ENCODE results near the gene SNX33.
"Not testable (repeated sequence)": the region's sequence is repeated elsewhere in the genome, so short reads cannot be mapped to it uniquely, and the experiment has no call there.

Gene SNX33

DNA sequence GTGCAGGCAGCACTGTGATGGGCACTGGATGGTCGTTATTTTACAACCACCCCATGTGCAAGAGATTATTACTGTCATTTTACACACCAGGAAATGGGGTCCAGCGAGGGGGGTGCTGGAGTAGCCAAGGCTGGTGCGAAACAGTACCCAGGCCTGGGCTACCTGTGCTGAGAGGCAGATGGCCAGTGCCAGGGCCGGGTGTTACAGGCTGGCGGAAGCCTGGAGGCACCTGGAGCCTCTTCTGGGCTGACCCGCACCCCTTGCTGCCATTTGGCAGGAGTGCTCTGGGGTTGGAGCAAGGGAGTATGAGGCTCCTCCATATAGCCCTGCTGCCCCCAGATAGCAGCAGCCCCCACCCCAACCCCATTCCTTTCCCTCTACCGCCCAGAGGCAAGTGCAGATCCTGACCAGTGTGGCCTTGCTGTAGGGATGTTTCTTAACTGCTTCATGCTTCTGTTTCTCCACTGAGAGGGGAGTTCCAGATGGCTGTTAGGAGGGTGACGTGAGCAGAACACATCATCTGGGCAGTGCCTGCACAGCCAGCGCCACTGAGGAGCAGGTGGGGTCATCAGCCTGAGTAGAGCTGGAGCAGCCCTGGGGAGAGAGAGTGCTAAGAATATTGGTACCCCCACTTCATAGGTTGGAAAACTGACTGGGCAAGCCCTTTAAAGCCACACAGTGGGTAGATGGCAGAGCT lies 15.3 kb downstream of the SNX33 start:
- no peak for DNase-seq

DNA sequence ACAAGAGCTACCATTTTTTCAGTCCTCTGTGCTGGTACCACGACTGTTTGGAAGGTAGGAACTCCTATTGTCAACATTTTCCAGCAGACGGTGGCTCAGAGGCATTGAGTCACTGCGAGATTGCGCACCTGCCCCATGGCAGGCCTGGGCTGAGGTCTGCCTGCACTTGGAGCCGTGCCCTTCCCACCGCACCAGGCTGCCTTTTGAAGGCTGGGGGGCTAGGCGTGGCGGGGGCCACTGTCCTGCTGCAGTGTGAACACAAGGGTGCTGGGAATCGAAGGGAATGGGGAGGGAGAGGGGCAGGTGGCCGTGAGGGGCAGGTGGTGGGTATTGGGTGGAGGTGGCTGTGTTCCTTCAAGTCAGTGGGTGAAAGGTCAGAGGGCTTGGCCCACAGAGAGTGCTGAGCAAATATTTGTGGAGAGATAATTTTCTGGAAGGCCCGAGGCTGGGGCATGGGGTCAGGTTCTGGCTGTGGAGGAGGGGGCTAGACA lies 16.3 kb downstream of the SNX33 start:
- DNase-seq: no peak

DNA sequence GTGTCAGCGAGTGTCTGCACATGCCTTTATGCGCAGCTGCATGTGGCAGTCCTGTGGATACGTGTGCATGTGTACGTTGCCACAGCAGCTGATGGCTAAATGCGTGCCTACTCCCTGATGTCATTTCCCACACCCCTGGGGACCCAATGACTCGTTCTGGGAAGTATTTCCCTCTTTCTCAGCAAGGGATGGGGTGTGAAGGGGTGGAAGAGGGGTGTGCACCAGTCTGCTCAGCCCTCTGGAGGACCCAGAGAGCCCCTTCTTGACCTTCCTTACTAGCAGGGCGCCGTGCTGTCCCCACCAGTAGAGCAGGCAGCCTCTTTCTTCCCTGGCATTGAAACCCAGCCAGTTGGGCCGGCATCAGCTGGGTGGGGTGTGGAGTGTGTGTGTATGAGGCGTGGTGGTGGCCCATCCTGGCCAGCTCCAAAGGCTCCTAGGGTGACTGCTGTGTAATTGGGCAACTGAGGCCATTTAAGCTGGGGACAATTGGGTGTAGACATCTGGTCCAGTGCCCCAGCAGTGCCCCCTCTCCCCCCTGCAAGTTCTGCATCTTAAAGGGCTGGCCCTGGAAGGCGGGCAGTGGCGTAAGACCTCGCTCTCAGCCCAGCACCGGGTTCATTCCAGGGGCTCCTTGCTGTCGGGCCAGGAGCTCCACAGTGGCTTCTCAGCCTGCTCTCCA lies 19.2 kb downstream of the SNX33 start:
- peak; percentile 66 for DNase-seq

DNA sequence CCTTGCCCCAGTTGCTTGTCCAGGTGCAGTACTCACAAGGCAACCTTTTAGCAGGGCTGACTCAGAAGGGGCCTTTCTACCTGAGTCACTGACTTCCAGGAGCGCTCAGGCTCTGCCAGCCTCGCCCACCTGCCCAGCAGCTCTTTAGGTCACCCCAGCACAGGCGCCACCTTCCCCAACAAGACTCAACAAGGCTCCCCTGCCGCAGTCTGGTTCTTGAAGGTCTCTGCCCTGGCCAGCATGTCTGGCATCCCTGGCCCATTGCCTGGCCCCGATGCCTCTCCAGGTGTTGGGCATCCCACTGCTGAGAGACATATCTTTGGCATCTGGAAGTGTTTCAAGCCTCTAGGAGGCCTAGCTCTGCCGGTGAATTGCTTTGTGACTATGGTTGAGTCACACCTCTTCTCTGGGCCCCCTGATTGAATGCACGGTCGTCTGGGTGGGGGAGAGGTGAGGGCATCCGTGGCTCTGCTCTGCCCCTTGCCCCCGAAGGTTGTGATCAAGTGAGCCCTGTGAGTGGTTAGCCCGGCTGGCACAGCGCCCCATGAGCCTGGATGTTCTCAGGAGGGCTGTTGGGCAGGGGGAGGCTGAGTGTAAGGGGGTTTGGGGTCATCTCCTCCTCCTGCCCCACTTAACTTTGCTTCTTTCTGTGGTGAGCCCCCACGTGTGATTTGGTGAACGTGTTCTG lies 21.6 kb downstream of the SNX33 start:
- DNase-seq: no peak

DNA sequence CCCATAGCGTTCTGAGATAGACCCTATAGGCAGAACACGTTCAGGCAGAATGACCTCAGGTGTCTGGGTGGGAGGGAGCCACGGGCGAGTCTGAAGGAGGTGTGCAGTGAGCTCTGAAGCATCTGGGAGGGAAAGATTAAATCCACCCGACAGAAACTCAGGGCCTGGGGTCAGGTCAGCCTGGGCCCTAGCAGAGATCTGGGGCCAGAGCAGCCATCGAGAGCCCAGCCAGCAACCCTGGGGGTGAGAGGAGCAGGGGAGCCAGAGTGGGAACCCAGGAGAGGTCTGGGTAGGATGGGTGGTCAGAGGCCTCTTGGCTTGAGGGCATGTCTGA lies 22.1 kb downstream of the SNX33 start:
- DNase-seq: no peak

DNA sequence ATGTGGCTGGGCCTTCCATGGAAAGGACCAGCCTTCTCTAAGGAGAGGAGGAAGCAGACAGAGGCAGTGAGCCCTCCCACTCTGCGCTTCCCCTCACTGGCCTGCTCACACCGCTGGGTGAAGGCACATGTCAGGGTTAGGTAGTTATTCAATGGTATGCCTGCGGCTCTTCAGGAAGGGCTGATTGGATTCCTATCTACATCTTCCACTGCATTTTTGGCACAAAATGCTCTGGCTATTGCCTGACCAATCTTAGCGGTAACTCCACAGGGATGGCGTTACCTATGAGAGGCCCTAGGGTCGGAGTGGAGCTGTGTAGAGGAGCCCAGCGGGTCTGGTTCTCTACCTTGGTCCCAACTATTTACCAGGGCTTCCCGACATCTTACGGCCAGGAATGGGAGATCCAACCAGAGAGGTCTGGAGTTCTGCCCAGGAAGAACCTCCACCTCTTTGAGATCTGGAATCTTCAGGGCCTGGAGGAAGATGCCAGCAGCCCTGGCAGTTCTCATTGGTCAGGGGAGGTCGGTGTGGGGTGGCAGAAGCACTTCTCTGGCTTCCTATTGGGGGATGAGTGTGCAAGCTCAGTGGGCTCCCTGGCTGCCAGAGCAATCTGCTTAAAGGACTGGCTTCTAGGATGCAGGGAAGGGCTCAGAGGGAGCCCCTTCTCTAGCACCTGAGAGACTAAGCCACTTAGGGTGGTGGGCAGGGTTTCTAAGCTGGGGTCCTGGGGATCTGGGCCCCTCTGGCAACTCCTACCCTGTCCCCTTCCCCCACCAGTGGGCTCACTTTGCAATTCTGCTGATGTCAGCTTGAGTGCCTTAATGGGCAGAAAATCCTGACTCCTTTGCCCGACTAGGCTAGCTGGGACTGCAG lies 24.3 kb downstream of the SNX33 start:
- no peak for DNase-seq

DNA sequence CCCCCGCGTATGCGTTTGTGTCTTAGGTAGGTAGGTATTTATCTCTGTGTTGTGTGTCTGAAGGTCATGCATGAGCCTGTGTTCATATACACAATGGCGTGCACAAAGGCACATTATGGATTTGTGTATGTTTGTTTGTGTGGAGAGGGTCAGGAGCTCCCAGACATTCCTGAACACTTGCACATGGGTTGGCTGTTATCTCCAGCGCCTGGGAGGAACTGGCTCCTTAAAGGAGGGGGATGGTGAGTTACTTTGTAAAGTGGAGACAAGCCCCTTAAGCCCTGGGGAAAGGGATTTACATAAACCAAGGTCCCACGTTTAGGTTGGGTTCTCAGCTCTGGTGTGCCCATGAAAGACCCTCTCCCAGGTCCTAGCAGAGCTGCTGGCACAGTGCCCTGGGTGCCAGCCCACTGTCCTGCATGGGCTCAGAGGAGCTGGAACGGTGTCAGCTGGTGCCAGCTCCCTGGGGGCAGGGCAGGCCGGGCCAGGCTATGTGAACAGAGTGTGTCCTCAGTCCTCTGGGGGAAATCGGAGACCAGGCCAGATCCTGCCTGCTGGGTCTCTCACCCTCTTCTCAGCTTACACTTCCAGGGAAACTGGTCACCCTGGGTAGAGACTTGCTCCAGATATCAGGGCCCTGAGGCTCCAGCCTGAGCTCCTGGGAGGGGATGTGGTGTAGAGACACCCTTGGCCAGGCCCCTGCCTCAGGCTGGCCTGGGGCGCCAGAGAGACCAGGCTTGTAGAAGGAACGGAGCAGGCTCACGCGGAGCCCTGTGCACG lies 25.1 kb downstream of the SNX33 start:
- peak; percentile 62 for DNase-seq

DNA sequence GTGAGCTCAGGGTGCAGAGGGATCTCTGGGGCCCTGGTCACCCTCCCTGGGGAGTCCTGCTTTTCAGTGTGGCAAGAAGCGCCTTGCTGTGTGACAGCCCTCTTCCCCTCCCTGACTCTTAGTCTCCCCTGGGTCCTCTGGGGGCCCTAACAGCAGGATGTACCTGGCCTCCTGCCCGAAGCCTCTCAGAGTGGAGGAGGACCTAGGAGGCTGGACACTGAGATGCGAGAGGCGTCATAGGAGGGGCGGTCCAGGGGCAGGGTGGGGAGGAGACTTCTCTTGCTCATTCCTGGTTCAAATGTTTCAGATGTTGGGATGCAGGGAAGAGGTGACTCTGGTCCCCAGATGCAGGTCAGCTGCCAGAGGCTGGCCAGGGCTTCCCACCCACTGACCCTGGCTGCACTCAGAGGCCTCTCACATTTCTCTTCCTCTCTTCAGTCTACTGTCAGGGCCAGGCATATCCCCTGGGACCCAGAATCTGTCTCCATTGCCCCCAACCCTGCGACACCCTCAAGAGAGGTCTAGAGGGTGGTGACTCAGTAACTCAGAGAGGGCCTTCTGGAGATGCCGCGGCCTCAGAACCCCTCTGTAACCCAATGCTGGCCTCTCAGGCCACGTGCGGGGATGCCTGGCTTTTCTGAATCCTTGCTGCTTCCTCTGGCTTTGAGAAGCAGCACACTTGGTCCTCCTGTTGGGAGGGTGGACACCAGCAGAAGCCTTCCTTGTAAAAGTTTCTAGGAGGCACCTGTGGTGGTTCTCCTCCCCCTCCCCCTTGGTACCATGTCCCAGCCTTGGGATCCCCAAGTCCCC lies 25.9 kb downstream of the SNX33 start:
- no peak for DNase-seq

DNA sequence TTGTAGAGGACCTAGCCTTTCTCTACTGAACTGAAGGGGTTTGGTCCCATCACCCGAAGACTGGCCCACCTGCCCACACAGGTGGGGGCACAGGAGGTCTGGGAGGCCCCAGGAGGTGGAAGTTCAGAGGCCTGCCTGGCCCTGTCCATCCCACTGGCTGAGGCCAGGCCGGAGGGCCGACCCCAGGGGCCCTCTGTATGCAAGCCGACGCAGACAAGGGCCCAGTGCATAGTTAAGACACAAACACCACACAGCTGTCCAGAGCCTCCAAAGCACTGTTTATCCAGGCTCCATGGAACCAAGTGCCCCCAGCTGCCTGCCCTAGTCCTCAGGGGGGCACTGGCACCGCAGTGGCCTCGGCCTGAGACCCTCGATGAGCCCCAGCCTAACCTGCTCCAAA lies 26.7 kb downstream of the SNX33 start:
- no peak for DNase-seq

DNA sequence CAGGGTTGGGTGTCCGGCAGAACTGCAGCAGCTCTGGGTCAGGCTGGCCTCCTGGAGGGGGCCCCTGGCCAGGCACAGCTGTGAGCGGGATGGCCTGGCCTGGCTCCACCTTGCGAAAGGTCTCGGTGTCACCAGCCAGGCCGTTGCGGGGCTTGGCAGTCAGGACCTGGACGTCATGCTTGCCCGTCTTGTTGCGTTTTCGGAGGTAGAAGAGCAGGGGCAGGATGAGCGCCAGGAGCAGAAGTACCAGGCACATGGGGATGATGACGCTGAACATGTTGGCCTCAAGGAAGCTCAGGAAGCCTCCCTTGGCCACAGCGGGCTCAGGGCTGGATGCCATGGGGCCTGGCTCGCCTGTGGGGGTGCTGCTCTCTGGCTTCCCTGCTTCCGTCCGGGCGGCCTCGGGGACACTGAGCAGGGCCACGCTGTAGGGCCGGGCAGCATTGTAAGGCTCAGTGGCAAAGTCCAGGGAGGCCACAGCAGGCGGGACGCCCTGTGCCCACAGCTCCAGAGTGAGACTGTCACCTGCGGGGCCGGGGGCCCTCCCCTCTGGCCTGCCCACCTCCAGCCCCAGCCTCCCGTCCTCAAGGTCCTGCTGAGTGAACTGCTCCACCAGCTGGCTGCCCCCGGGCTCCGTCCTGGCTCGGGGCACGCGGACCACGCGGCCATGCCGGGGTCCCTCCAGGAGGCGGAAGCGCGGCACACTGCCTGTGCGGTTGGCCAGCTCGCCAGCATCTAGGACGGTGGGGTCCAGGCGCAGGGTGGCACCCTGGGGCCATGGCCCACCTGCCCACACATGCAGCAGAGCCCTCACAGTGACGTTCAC lies 28.1 kb downstream of the SNX33 start:
- no peak for DNase-seq

DNA sequence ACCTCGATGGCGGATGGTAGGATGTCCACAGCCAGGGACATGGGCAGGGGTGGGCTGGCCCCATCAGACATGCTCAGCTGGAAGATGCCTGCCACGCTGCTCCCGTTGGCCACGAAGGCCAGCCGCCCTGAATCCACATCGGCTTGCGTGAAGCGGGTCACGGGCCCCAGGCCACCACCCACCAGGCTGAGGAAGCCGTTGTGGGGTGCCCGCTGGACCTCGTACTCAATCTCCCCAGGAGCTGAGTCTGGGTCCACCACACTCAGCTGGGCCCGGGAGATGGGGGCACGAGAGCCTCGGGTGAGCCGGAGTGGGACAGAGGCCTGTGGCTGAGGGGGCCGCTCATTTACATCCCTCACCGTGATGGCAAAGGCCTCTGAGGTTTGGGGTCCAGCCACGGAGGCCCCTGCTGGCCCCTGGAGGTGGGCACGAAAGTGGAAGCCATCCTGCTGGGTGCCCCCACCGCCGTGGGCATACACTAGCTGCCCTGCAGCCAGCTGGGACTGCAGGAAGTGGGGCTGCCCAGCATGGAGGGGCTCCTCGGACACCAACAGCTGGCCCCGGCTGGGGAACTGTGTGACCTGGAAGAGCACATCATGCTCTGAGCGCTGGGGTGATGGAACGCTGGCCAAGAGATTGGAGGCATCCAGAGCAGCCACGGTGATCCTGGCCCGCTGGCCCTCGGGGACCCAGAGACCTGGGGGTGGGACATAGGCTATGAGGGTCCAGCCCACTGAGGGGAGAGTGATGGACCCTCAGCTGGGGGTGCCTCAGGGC lies 29.2 kb downstream of the SNX33 start:
- no peak for DNase-seq

DNA sequence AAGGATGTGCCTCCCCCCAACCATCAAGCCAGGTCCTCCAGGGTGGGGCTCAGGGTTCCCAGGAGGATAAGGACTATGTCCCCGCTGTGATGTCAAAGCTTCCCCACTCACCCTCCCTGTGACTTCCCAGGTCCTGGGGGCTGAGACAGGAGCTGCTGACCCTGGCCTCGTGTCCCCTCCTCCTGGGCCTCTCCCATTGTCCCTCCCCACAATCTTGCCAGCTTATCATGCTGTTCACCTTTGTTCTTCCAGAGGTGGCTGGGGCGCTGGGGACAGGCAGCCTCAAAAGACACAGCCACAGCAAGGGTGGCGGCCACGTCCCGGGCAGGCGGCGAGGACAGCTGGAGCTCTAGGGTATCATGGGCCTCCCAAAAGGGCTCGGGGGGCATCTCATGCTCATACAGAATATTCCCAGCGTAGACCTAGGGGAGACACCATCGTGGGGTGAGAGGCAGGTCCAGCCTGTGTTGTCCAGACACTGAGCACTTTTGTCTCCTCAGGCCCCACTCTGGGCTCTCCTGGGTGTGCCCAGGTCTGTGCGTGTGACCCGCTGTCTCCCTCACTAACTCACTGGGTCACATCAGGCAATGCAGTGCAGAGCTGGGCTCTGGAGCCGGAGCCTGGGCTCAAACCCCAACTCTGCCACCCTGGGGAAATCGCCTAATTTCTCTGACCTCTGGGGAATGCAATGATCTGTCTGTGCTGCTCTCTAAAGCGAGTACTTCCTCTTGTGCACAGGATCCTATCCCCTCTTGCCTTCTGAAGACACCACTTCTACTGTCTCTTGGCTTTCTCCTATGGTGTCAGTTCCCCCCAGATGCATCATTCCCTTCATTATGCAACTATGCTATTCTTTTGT lies 30.0 kb downstream of the SNX33 start:
- DNase-seq: no peak

DNA sequence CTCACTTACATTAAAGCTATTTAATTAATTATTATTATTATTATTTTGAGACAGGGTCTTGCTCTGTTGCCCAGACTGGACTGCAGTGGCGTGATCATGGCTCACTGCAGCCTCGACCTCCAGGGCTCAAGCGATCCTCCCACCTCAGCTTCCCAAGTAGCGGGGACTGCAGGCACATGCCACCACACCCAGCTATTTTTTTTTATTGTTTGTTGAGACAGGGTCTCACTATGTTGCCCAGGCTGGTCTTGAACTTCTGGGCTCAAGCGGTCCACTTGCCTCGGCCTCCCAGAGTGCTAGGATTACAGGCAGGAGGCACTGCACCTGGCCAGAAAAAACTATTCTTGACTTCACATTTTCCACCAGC lies 30.6 kb downstream of the SNX33 start:
- DNase-seq: not testable (repeated sequence)

DNA sequence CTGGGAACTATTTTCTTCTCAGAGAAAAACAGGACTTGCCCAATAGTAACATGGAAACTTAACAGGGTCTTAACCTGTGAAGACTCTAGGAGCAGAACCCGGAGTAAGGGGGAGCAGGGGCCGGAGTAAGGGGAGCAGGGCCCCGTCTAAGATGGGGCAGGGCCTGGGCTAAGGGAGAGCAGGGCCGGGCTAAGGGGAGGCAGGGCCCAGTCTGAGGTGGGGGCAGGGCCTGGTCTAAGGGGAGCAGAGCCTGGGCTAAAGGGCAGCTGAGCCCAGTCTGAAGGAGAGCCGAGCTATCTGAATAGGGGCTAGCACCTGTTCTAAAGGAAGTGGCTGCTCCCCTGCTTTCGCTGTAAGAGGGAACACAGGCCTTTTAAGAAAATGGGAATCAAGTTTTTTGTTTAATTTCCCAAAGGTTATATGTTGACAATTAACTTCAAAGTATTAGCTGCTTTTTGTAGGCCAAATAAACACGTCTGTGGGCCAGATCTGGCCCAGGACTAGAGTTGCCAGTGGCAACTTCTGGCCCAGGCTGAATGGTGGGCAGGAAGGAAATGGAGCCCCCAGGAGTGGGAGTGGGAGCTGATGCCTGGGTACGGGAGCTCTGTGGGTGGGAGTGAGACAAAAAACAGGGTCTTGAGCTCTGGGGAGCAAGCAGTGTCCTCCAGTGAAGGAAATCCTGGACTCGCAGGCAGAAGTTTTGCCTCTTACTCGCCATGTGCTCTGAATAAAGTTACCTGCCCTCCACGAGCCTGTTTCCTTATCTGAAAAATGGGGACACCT lies 32.5 kb downstream of the SNX33 start:
- no peak for DNase-seq

DNA sequence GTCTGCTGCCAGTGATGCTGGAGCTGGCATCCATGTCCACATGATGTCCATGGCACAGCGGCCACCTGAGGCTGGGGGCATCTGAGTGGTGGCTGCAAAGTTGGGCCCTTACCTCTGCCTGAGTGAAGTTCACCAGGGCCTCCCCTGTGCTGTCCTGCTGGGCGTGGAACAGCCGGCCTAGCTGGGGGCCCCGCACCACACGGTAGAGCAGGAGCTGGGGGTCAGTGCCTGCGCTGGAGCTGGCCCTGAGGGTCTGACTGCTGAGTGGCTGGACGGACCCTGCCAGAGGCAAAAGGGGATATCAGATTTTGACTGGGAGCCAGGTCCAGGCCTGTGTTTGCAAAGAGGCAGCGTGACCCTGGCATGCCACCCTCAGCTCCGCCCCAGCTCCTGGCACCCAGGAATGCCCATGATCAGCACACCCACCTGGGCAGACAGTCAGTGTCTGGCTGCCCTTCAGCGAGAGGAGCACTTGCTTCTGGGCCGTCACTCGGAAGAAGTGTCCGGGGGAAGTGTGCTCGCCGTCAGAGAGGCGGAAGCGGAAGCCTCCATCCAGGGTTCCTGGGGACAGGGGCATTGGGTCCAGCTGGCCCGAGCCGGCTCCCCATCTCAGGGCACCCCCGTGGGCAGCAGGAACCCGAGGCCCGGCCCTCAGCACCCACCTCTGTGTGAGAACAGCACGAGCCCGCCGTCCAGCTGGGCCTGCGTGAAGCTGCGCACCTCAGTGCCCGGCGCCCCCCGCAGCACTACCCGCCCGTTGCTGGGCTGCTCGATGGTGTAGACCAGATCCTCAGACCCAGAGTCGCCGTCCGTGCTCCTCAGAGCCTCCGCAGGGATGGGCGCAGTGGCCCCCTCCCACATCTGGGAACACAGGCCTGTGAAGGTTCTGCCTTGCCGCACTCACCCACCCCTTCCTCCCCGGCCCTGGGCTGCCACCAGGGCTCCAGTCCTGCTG lies 34.7 kb downstream of the SNX33 start:
- DNase-seq: no peak

DNA sequence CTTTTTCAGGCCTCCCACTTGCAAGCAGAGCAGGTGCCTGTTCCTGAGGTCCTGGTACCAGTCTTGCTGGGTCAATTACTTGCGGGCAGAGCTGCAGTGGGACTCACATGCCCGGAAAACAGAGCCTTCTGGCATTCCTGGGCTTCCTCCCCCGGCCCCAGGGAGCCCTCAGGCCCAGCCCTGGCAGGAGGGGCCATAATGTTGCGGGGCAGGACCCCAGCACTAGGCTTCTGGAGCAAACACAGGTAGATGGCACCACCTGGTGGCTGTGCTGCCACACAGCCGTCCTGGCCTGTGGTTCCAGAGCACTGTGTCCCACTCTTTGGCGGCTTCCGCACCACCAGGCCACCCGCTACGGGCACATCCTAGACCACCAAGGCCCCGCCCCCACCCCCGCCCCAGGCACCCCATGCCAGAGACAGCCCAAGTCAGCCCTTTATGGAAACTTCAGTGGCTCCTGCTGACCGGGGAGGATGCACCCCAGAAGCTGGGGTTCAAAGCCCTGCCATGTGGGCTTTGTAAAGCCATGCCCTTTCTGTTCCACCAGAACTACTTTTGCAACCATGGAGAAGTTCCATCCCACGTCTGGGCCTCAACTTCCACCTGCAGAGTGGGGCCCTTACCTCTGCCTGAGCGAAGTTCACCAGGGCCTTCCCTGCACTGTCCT lies 36.1 kb downstream of the SNX33 start:
- DNase-seq: peak; percentile 90

Measured in eye (tissue), 1 donor.